H1 (cell line): ENCODE data around the gene STIM1. TPM values are rescaled to one million over a fixed set of nuclear protein-coding genes. Genes with fewer than 3 reads are reported as not detected.

ENCODE experiments used
- CTCF ChIA-PET: fragments of 300-600 bp; sonication (Branson Sonifier 250); formaldehyde crosslinking; loops from one replicate; lab custom pipeline; 2021; ENCODE audit not compliant: partially characterized antibody; lab: Charles Lee
- POLR2A ChIA-PET: fragments of 300-600 bp; sonication (Branson Sonifier 250); formaldehyde crosslinking; loops from one replicate; lab custom pipeline; 2021; ENCODE audit warnings: inconsistent platforms; ENCODE audit not compliant: partially characterized antibody; lab: Charles Lee
- DNase-seq, 2 experiments: peaks; one replicate each; pipeline versions ENCODE4 v3.0.0 to v3.0.0-alpha.2; 2010 to 2022; ENCODE audit warnings: low spot score in 2 of 2, low read depth in 1 of 2, mixed read lengths in 1 of 2
- FAIRE-seq: peaks from 2 replicates; lab custom pipeline; 2011; peaks lifted over from hg19 to GRCh38; lab: Jason Lieb, UNC
- H2AFZ ChIP-seq: 2 replicates; pipeline ENCODE4 v1.8.1; 2012; ENCODE audit warnings: low read length, inconsistent platforms
- H2AK5ac ChIP-seq: 2 replicates; pipeline ENCODE4 v1.6.1; 2013; ENCODE audit warnings: low read depth, low read length
- H2BK120ac ChIP-seq: replicated peaks from 2 replicates; pipeline ENCODE3; 2013; ENCODE audit warnings: low read depth, low read length, inconsistent platforms
- H2BK12ac ChIP-seq: 2 replicates; pipeline ENCODE4 v1.6.1; 2013; ENCODE audit warnings: low read depth, low read length
- H2BK15ac ChIP-seq: 2 replicates; pipeline ENCODE4 v1.6.1; 2013; ENCODE audit warnings: low read length
- H2BK20ac ChIP-seq: 2 replicates; pipeline ENCODE4 v1.6.1; 2013; ENCODE audit warnings: low read length
- H2BK5ac ChIP-seq: 2 replicates; pipeline ENCODE4 v1.6.1; 2013; ENCODE audit warnings: low read depth, low read length
- H3K14ac ChIP-seq: 2 replicates; pipeline ENCODE4 v1.6.1; 2013; ENCODE audit warnings: inconsistent platforms; ENCODE audit not compliant: insufficient read length
- H3K18ac ChIP-seq: 2 replicates; pipeline ENCODE4 v1.6.1; 2013; ENCODE audit warnings: low read length; ENCODE audit errors: extremely low read depth
- H3K23ac ChIP-seq: 2 replicates; pipeline ENCODE4 v1.6.1; 2013; ENCODE audit warnings: inconsistent platforms; ENCODE audit not compliant: insufficient read length
- H3K23me2 ChIP-seq: 2 replicates; pipeline ENCODE4 v1.6.1; 2013; ENCODE audit warnings: low read depth, low read length
- H3K27ac ChIP-seq: 2 replicates; pipeline ENCODE4 v1.6.1; 2011; ENCODE audit warnings: low read depth, low read length, inconsistent platforms
- H3K27me3 ChIP-seq, 4 experiments: replicated peaks in 1 of 4; 1 replicate in 1 of 4; 2 replicates in 3 of 4; pipeline versions ENCODE4 v1.6.1 to v1.8.1; 2011 to 2013; ENCODE audit warnings: low read length in 3 of 4, mild to moderate bottlenecking in 3 of 4, inconsistent platforms in 2 of 4, mixed read lengths in 2 of 4, moderate library complexity in 1 of 4; ENCODE audit not compliant: control insufficient read depth in 3 of 4, insufficient read depth in 3 of 4; ENCODE audit errors: extremely low read depth in 1 of 4
- H3K36me3 ChIP-seq, 4 experiments: 2 replicates each; pipeline versions ENCODE4 v1.6.1 to v1.8.1; 2011 to 2013; ENCODE audit warnings: mild to moderate bottlenecking in 4 of 4, low read length in 3 of 4, moderate library complexity in 2 of 4, control low read depth in 1 of 4, inconsistent platforms in 1 of 4; ENCODE audit not compliant: insufficient read depth in 4 of 4, control insufficient read depth in 2 of 4
- H3K4ac ChIP-seq: replicated peaks from 2 replicates; pipeline ENCODE3; 2013; ENCODE audit warnings: low read length, low read depth, mixed read lengths, inconsistent platforms; ENCODE audit not compliant: insufficient read length
- H3K4me1 ChIP-seq, 4 experiments: replicated peaks in 1 of 4; 1 replicate in 1 of 4; 2 replicates in 3 of 4; pipeline versions ENCODE4 v1.6.1 to v1.8.1; 2011 to 2013; ENCODE audit warnings: low read length in 3 of 4, inconsistent platforms in 2 of 4, mixed read lengths in 1 of 4; ENCODE audit not compliant: insufficient read depth in 4 of 4, control insufficient read depth in 3 of 4
- H3K4me2 ChIP-seq, 2 experiments: 2 replicates each; pipeline versions ENCODE4 v1.6.1 to v1.8.1; 2011 to 2013; ENCODE audit warnings: low read depth in 2 of 2, low read length in 2 of 2, control low read depth in 1 of 2, inconsistent platforms in 1 of 2, mild to moderate bottlenecking in 1 of 2; ENCODE audit not compliant: insufficient read depth in 1 of 2
- H3K4me3 ChIP-seq, 4 experiments: fragments of 200-600, 300-600 bp in 1 of 4; sonication (generic), shearing (Covaris generic), sonication (Bioruptor Twin) in 1 of 4; 2 replicates each; pipeline versions ENCODE4 v1.5.1 to v1.8.1; 2011 to 2016; ENCODE audit warnings: low read length in 4 of 4, low read depth in 3 of 4, control low read depth in 2 of 4, inconsistent platforms in 2 of 4, mild to moderate bottlenecking in 2 of 4, mixed read lengths in 1 of 4, moderate library complexity in 1 of 4; ENCODE audit not compliant: insufficient read depth in 2 of 4; ENCODE audit errors: extremely low read depth in 1 of 4
- H3K56ac ChIP-seq: replicated peaks from 2 replicates; pipeline ENCODE3; 2013; ENCODE audit warnings: low read depth, mild to moderate bottlenecking, mixed read lengths, low read length, inconsistent platforms; ENCODE audit not compliant: insufficient read length
- H3K79me1 ChIP-seq: 2 replicates; pipeline ENCODE4 v1.6.1; 2013; ENCODE audit warnings: low read depth, low read length, control low read depth
- H3K79me2 ChIP-seq, 2 experiments: 2 replicates each; pipeline versions ENCODE4 v1.6.1 to v1.8.1; 2012 to 2013; ENCODE audit warnings: low read length in 2 of 2, mild to moderate bottlenecking in 2 of 2, inconsistent platforms in 1 of 2; ENCODE audit not compliant: insufficient read depth in 2 of 2, control insufficient read depth in 1 of 2
- H3K9ac ChIP-seq, 4 experiments: replicated peaks in 1 of 4; 1 replicate in 1 of 4; 2 replicates in 3 of 4; pipeline versions ENCODE4 v1.6.1 to v1.8.1; 2011 to 2013; ENCODE audit warnings: low read depth in 3 of 4, low read length in 3 of 4, control low read depth in 2 of 4, mild to moderate bottlenecking in 2 of 4, moderate library complexity in 2 of 4, inconsistent platforms in 1 of 4; ENCODE audit errors: extremely low read depth in 1 of 4
- H3K9me3 ChIP-seq, 2 experiments: 2 replicates each; pipeline versions ENCODE4 v1.6.1 to v1.8.1; 2012 to 2013; ENCODE audit warnings: mild to moderate bottlenecking in 2 of 2, moderate library complexity in 2 of 2, control low read depth in 1 of 2, inconsistent platforms in 1 of 2, low read depth in 1 of 2, low read length in 1 of 2, mixed read lengths in 1 of 2; ENCODE audit not compliant: insufficient read depth in 2 of 2
- H4K20me1 ChIP-seq, 2 experiments: replicated peaks in 1 of 2; 2 replicates each; pipeline versions ENCODE3 to v1.8.1; 2011 to 2013; ENCODE audit warnings: inconsistent platforms in 2 of 2, low read length in 2 of 2, mild to moderate bottlenecking in 1 of 2; ENCODE audit not compliant: insufficient read depth in 2 of 2, control insufficient read depth in 1 of 2
- H4K5ac ChIP-seq: 2 replicates; pipeline ENCODE4 v1.6.1; 2013; ENCODE audit warnings: low read length, low read depth, mixed read lengths, inconsistent platforms; ENCODE audit not compliant: insufficient read length
- H4K8ac ChIP-seq: 2 replicates; pipeline ENCODE4 v1.8.0; 2013; ENCODE audit warnings: mild to moderate bottlenecking, moderate library complexity, low read length, inconsistent platforms; ENCODE audit not compliant: insufficient read depth; ENCODE audit errors: extremely low read depth
- H4K91ac ChIP-seq: replicated peaks from 2 replicates; pipeline ENCODE3; 2013; ENCODE audit warnings: low read length, mixed read lengths, inconsistent platforms; ENCODE audit not compliant: insufficient read length
- CBX5 ChIP-seq: fragments of 300-800, 300-1000 bp; sonication (generic); IDR thresholded peaks from 2 replicates; pipeline ENCODE4 v1.7.1; 2016; ENCODE audit warnings: antibody characterized with exemption, low read length, low read depth
- CHD2 ChIP-seq: IDR thresholded peaks from 2 replicates; pipeline ENCODE4 v1.6.1; 2012; ENCODE audit warnings: low read length, improper control_type of control experiment
- JUN ChIP-seq: IDR thresholded peaks from 2 replicates; pipeline ENCODE4 v1.6.1; 2011; ENCODE audit warnings: low read depth, mild to moderate bottlenecking, improper control_type of control experiment, low read length
- JUND ChIP-seq: IDR thresholded peaks from 2 replicates; pipeline ENCODE4 v1.6.1; 2011; ENCODE audit warnings: mild to moderate bottlenecking, improper control_type of control experiment, low read length
- MAFK ChIP-seq: IDR thresholded peaks from 2 replicates; pipeline ENCODE4 v1.6.1; 2012; ENCODE audit warnings: low read depth, mild to moderate bottlenecking, improper control_type of control experiment, low read length
- POLR2AphosphoS5 ChIP-seq: IDR thresholded peaks from 2 replicates; pipeline ENCODE4 v1.6.1; 2011; ENCODE audit warnings: low read depth, low read length
- RAD21 ChIP-seq, 2 experiments: IDR thresholded peaks in 1 of 2; conservative IDR thresholded peaks in 1 of 2; 2 replicates each; pipeline ENCODE4 v1.6.1; 2011; ENCODE audit warnings: low read depth in 2 of 2, low read length in 2 of 2, improper control_type of control experiment in 1 of 2, inconsistent platforms in 1 of 2, mild to moderate bottlenecking in 1 of 2, moderate library complexity in 1 of 2
- RFX5 ChIP-seq: IDR thresholded peaks from 2 replicates; pipeline ENCODE4 v1.6.1; 2011; ENCODE audit warnings: low read depth, low read length, improper control_type of control experiment, borderline replicate concordance
- RXRA ChIP-seq: IDR thresholded peaks from 2 replicates; pipeline ENCODE4 v1.6.1; 2011; ENCODE audit warnings: low read depth, mild to moderate bottlenecking, low read length, moderate library complexity; ENCODE audit not compliant: insufficient read depth
- SUZ12 ChIP-seq: fragments of 200-600 bp; sonication (generic); IDR thresholded peaks from 2 replicates; pipeline ENCODE4 v1.6.1; 2012; ENCODE audit warnings: mild to moderate bottlenecking, inconsistent platforms, low read length, moderate library complexity, mixed read lengths
- TAF7 ChIP-seq: optimal IDR thresholded peaks from 2 replicates; pipeline ENCODE3; 2011; ENCODE audit warnings: low read depth, mild to moderate bottlenecking, inconsistent platforms, low read length, moderate library complexity, borderline replicate concordance
- WGBS, 2 experiments: shearing (Covaris generic) in 1 of 2; methylation state at CpG; one replicate each; pipeline versions ENCODE4 v1.1.6 to v1.1.7; 2013 to 2015; ENCODE audit warnings: low lambda C conversion rate in 2 of 2, mixed read lengths in 2 of 2, inconsistent platforms in 1 of 2, low coverage in 1 of 2, missing lambda C conversion rate in 1 of 2; ENCODE audit not compliant: insufficient replicate concordance in 2 of 2, insufficient coverage in 1 of 2, insufficient read length in 1 of 2; ENCODE audit errors: extremely low coverage in 1 of 2, missing lambda C conversion rate in 1 of 2; 5-methylcytosine and 5-hydroxymethylcytosine counted together
- polyA plus RNA-seq, 7 experiments: library from polyadenylated mRNA; depleted of rRNA in 3 of 7; stranded (reverse) in 5 of 7; unstranded in 2 of 7; fragments of >200 nt in 5 of 7; fragments of 200-250 nt in 2 of 7; gene quantifications; 1 replicate in 5 of 7; 2 replicates in 1 of 7; 4 replicates in 1 of 7; pipeline versions ENCODE4 v1.2.1 to v1.2.3, GENCODE V29; 2011 to 2013; ENCODE audit warnings: missing spikeins in 2 of 7, mixed read lengths in 2 of 7
- total RNA-seq: library from RNA; stranded (reverse); fragmentation: NEBNext Ultra II Directional; extraction: Animal tissue kit (Norgen Biotek cat#: 25700); gene quantifications from 2 replicates; pipeline ENCODE4 v1.2.1, GENCODE V29; 2021
- TF ChIP-seq, protein P1 (sequence below): IDR thresholded peaks from 2 replicates; pipeline ENCODE4 v1.6.1; 2012; ENCODE audit warnings: low read length, inconsistent platforms
- TF ChIP-seq, protein P2 (sequence below): IDR thresholded peaks from 2 replicates; pipeline ENCODE4 v1.6.1; 2012; ENCODE audit warnings: inconsistent platforms

Gene STIM1
- total and polyA plus RNA-seq, 2 of the 8 experiments (the other 6 are each of a cell fraction or from before 2014, with no cell fraction given), result 11.1 to 12.2 TPM

DNA sequence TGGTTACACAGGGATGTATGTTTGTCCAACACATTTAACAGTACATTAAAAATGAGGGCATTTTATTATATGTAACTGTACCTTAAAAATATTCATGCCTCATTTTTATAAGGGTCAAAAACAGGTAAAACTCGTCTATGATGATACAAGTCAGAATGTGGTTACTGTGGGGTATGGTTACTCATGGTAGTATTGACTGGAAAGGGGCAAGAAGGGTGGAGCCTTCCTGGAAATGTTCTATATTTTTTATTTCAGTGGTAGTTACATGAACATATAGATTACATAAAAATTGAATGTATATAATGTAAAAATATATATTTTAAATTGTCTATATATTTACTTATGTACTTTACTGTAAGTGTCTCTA is 99.8 kb downstream of the STIM1 start:
- H3K56ac ChIP-seq, result no peak overlapping the region
- H2BK15ac ChIP-seq, result no peak overlapping the region
- H4K20me1 ChIP-seq, result no peaks in the 10 kb centered on the region
- no peaks in the 10 kb centered on the region for H3K27me3 ChIP-seq
- no peak overlapping the region for H2BK12ac ChIP-seq
- no peak overlapping the region for H3K18ac ChIP-seq
- no peak overlapping the region for H3K14ac ChIP-seq
- H3K27ac ChIP-seq, result no peak overlapping the region
- no peaks in the 10 kb centered on the region for H3K36me3 ChIP-seq
- no peak overlapping the region for H4K91ac ChIP-seq
- no peak overlapping the region for H3K9ac ChIP-seq
- H2AFZ ChIP-seq, result no peak overlapping the region
- no peak for DNase-seq
- POLR2A ChIA-PET, result no interaction called here
- no peaks in the 10 kb centered on the region for H3K23me2 ChIP-seq
- no peak overlapping the region for H2AK5ac ChIP-seq
- no peaks in the 10 kb centered on the region for H3K79me1 ChIP-seq
- no peak for FAIRE-seq
- H3K4me3 ChIP-seq, result no peak overlapping the region
- no peak overlapping the region for H2BK5ac ChIP-seq
- no peak overlapping the region for H3K4me2 ChIP-seq
- no peak overlapping the region for H2BK20ac ChIP-seq
- no peak overlapping the region for H3K4ac ChIP-seq
- CTCF ChIA-PET, result interaction anchor here (0.6 to 1.1 kb wide), 2 partner anchors 118 to 1346 kb away, joined by 3 to 4 read pairs; no protein-coding TSS in a partner anchor
- WGBS, 2 experiments, result 81% methylated on average over 1 of the region's 1 CpG; no CpG with 5 or more reads in 1 of the 2 experiments
- H3K4me1 ChIP-seq, result peaks cover 0 to 3% (median 2%) of the 10 kb centered on the region in 4 experiments; a peak in 4 of 7 replicates
- no peak overlapping the region for H4K5ac ChIP-seq
- no peaks in the 10 kb centered on the region for H3K9me3 ChIP-seq
- H2BK120ac ChIP-seq, result no peak overlapping the region
- no peak overlapping the region for H4K8ac ChIP-seq
- H3K79me2 ChIP-seq, result no peaks in the 10 kb centered on the region
- H3K23ac ChIP-seq, result no peak overlapping the region
- TF ChIP-seq JUN, result no peak
- TF ChIP-seq RXRA, result no peak
- TF ChIP-seq RAD21 (IDR thresholded peaks at IDR 0.05 in 1 of 2, conservative IDR thresholded peaks at IDR 0.05 in 1 of 2; ENCODE audit: low read depth in 2 of 2, low read length in 2 of 2), result no peak
- TF ChIP-seq MAFK, result no peak
- no peak for TF ChIP-seq JUND
- TF ChIP-seq TAF7, result no peak
- TF ChIP-seq, protein P1, sequence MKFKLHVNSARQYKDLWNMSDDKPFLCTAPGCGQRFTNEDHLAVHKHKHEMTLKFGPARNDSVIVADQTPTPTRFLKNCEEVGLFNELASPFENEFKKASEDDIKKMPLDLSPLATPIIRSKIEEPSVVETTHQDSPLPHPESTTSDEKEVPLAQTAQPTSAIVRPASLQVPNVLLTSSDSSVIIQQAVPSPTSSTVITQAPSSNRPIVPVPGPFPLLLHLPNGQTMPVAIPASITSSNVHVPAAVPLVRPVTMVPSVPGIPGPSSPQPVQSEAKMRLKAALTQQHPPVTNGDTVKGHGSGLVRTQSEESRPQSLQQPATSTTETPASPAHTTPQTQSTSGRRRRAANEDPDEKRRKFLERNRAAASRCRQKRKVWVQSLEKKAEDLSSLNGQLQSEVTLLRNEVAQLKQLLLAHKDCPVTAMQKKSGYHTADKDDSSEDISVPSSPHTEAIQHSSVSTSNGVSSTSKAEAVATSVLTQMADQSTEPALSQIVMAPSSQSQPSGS, result no peak
- no peak for TF ChIP-seq CHD2
- no peak for TF ChIP-seq CBX5
- no peak for TF ChIP-seq POLR2AphosphoS5
- TF ChIP-seq RFX5, result no peak
- TF ChIP-seq SUZ12, result no peak
- TF ChIP-seq, protein P2, sequence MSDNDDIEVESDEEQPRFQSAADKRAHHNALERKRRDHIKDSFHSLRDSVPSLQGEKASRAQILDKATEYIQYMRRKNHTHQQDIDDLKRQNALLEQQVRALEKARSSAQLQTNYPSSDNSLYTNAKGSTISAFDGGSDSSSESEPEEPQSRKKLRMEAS, result no peak
